Fibroblast of lung (primary cell): ENCODE results near the gene APH1B. TPM values are rescaled to one million over a fixed set of nuclear protein-coding genes. Genes with fewer than 3 reads are reported as not detected.

Source experiments
- DNase-seq, 2 donors: peaks; one replicate each; pipeline versions ENCODE4 v3.0.0 to v3.0.0-alpha.2; 2010; ENCODE audit warnings: low read depth in 2 of 2
- H2AFZ ChIP-seq: 2 replicates; pipeline ENCODE4 v1.5.1; 2012; ENCODE audit warnings: low read length, control low read depth, inconsistent platforms
- H3K27ac ChIP-seq: 2 replicates; pipeline ENCODE4 v1.5.1; 2011; ENCODE audit warnings: low read length, control low read depth; ENCODE audit not compliant: insufficient read depth
- H3K27me3 ChIP-seq: 2 replicates; pipeline ENCODE4 v1.5.1; 2011; ENCODE audit warnings: mild to moderate bottlenecking, low read length; ENCODE audit not compliant: control insufficient read depth, insufficient read depth
- H3K36me3 ChIP-seq: 2 replicates; pipeline ENCODE4 v1.5.1; 2011; ENCODE audit warnings: low read length; ENCODE audit not compliant: control insufficient read depth, insufficient read depth
- H3K4me1 ChIP-seq: 2 replicates; pipeline ENCODE4 v1.5.1; 2011; ENCODE audit warnings: low read length; ENCODE audit not compliant: control insufficient read depth, insufficient read depth; ENCODE audit errors: extremely low read depth
- H3K4me2 ChIP-seq: 2 replicates; pipeline ENCODE4 v1.5.1; 2011; ENCODE audit warnings: low read length, control low read depth; ENCODE audit not compliant: insufficient read depth; ENCODE audit errors: extremely low read depth
- H3K4me3 ChIP-seq, 4 experiments: fragments of 200-600 bp in 1 of 4; sonication (generic) in 1 of 4; replicated peaks in 1 of 4; 2 replicates each; pipeline ENCODE4 v1.5.1; 2011 to 2016; ENCODE audit warnings: low read length in 4 of 4, low read depth in 3 of 4, mild to moderate bottlenecking in 3 of 4, control low read depth in 2 of 4, inconsistent platforms in 1 of 4, mixed read lengths in 1 of 4; ENCODE audit not compliant: insufficient read depth in 1 of 4; ENCODE audit errors: control extremely low read depth in 1 of 4
- H3K79me2 ChIP-seq: 2 replicates; pipeline ENCODE4 v1.5.1; 2012; ENCODE audit warnings: mild to moderate bottlenecking, low read length, inconsistent platforms; ENCODE audit not compliant: control insufficient read depth, insufficient read depth
- H3K9ac ChIP-seq: 2 replicates; pipeline ENCODE4 v1.5.1; 2011; ENCODE audit warnings: mild to moderate bottlenecking, low read length, control low read depth; ENCODE audit not compliant: insufficient read depth
- H3K9me3 ChIP-seq: 2 replicates; pipeline ENCODE4 v1.5.1; 2012; ENCODE audit warnings: low read depth, low read length; ENCODE audit not compliant: control insufficient read depth, insufficient read depth
- H4K20me1 ChIP-seq: 2 replicates; pipeline ENCODE4 v1.5.1; 2011; ENCODE audit warnings: low read length; ENCODE audit not compliant: control insufficient read depth, insufficient read depth; ENCODE audit errors: extremely low read depth
- EZH2 ChIP-seq: IDR thresholded peaks from 2 replicates; pipeline ENCODE4 v1.5.1; 2012; ENCODE audit warnings: low read length, control low read depth, mild to moderate bottlenecking; ENCODE audit errors: missing control alignments
- polyA plus RNA-seq, 2 donors: library from polyadenylated mRNA; depleted of rRNA in 1 of 2; stranded (reverse) in 1 of 2; unstranded in 1 of 2; fragments of >200 nt; gene quantifications; 2 replicates each; pipeline ENCODE4 v1.2.1, GENCODE V29; 2011 to 2012; ENCODE audit warnings: missing spikeins in 1 of 2
- total RNA-seq: library from RNA; depleted of rRNA; stranded (reverse); fragments of >200 nt; gene quantifications from 2 replicates; pipeline ENCODE4 v1.2.1, GENCODE V29; 2014
- TF ChIP-seq, protein P1 (sequence below), 2 donors: IDR thresholded peaks in 1 of 2; conservative IDR thresholded peaks in 1 of 2; 1 replicate in 1 of 2; 2 replicates in 1 of 2; pipeline ENCODE4 v1.5.1; 2011 to 2012; ENCODE audit warnings: low read length in 2 of 2, control low read depth in 1 of 2, inconsistent platforms in 1 of 2, low read depth in 1 of 2, mild to moderate bottlenecking in 1 of 2

The APH1B gene
- total and polyA plus RNA-seq, 2 donors (not counting 1 experiment from before 2014, with no cell fraction given) = 23.5 to 32.2 TPM

DNA sequence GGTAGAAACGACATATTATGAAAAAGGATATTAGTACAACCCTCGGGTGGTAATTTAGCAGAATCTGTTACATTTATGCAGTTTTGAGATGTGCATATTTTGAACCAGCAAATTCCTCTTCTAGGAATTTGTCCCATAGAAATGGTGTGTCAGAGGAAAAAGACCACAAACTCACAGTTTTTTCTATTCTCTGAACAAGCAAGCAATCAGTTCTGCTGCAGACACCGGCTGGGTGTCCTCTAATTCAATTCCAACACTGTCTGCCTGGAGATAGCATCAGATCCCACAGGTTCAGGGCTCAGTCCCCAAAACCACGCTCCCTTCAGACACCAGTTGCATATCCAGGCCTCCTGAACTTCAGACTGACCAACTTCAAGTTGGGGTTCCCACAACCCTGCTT is 36.4 kb downstream of the APH1B start:
- H3K9ac ChIP-seq = no peak overlapping the region
- DNase-seq = no peak
- H3K4me1 ChIP-seq = no peaks in the 10 kb centered on the region
- H3K27me3 ChIP-seq = no peaks in the 10 kb centered on the region
- no peak overlapping the region for H3K4me2 ChIP-seq
- H4K20me1 ChIP-seq = no peaks in the 10 kb centered on the region
- H3K79me2 ChIP-seq = no peaks in the 10 kb centered on the region
- H3K4me3 ChIP-seq = no peak overlapping the region
- H2AFZ ChIP-seq = no peak overlapping the region
- H3K9me3 ChIP-seq = no peaks in the 10 kb centered on the region
- TF ChIP-seq EZH2 = no peak
- TF ChIP-seq, protein P1, sequence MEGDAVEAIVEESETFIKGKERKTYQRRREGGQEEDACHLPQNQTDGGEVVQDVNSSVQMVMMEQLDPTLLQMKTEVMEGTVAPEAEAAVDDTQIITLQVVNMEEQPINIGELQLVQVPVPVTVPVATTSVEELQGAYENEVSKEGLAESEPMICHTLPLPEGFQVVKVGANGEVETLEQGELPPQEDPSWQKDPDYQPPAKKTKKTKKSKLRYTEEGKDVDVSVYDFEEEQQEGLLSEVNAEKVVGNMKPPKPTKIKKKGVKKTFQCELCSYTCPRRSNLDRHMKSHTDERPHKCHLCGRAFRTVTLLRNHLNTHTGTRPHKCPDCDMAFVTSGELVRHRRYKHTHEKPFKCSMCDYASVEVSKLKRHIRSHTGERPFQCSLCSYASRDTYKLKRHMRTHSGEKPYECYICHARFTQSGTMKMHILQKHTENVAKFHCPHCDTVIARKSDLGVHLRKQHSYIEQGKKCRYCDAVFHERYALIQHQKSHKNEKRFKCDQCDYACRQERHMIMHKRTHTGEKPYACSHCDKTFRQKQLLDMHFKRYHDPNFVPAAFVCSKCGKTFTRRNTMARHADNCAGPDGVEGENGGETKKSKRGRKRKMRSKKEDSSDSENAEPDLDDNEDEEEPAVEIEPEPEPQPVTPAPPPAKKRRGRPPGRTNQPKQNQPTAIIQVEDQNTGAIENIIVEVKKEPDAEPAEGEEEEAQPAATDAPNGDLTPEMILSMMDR (conservative IDR thresholded peaks at IDR 0.05 in 1 of 2, IDR thresholded peaks at IDR 0.05 in 1 of 2; ENCODE audit: low read depth in 1 of 2, low read length in 2 of 2) = no peak
- no peaks in the 10 kb centered on the region for H3K36me3 ChIP-seq
- H3K27ac ChIP-seq = no peak overlapping the region

DNA sequence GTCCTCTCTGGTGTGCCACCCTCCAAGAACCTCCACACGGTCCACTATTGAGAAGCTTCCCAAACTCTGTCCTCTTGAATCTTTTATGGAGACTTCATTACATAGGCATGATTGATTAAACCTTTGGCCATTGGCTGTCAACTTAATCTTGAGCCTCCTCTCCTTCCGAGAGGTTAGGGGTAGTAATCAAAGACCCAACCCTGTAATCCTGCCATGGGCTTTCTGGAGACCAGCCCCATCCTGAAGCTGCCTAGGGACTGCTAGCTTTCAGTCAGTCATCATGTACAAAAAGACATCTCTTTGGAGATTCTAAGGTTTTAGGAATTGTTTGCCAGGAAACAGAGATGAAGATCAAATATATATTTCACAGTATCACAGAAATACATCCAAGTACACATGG is 37.0 kb downstream of the APH1B start:
- Histone ChIP-seq H3K9ac (no peak overlapping the region), H3K4me2 (no peak overlapping the region), H3K9me3 (no peaks in the 10 kb centered on the region), H3K27me3 (no peaks in the 10 kb centered on the region), H3K27ac (no peak overlapping the region), H3K4me1 (no peaks in the 10 kb centered on the region), H4K20me1 (no peaks in the 10 kb centered on the region), H3K4me3 (no peak overlapping the region), H3K79me2 (no peaks in the 10 kb centered on the region), H2AFZ (no peak overlapping the region), H3K36me3 (no peaks in the 10 kb centered on the region)
- no peak for TF ChIP-seq EZH2
- TF ChIP-seq, protein P1 (conservative IDR thresholded peaks at IDR 0.05 in 1 of 2, IDR thresholded peaks at IDR 0.05 in 1 of 2; ENCODE audit: low read depth in 1 of 2, low read length in 2 of 2) = no peak
- DNase-seq = no peak

DNA sequence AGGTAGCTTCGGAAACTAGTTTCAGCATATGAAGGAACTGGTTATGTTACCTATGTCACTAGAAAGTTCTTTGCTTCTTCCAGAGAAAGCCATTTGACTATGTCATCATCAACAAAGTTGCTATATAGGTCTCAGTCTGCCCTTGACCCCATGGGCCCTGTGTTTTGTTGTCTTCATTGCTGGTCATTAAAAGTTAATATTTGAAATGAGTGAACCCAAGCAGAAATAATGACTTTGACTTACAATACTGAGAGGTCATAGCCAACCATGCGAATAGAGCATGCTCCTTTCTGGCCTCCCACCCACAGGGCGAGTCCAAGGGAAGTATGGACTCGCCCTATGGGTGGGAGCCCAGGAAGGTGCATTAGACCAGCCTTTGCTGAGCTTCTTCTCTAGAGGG is 40.9 kb downstream of the APH1B start:
- Histone ChIP-seq H2AFZ (no peak overlapping the region), H4K20me1 (no peaks in the 10 kb centered on the region), H3K4me1 (no peaks in the 10 kb centered on the region), H3K36me3 (no peaks in the 10 kb centered on the region), H3K9ac (no peak overlapping the region), H3K4me3 (no peak overlapping the region), H3K4me2 (no peak overlapping the region), H3K27ac (no peak overlapping the region), H3K9me3 (no peaks in the 10 kb centered on the region), H3K27me3 (no peaks in the 10 kb centered on the region), H3K79me2 (no peaks in the 10 kb centered on the region)
- no peak for DNase-seq
- TF ChIP-seq EZH2 = no peak
- TF ChIP-seq, protein P1 (conservative IDR thresholded peaks at IDR 0.05 in 1 of 2, IDR thresholded peaks at IDR 0.05 in 1 of 2; ENCODE audit: low read depth in 1 of 2, low read length in 2 of 2) = no peak
